ENCODE data around the gene TUBGCP5. TPM values are rescaled to one million over a fixed set of nuclear protein-coding genes. Genes with fewer than 3 reads are reported as not detected.

Gene TUBGCP5
- total RNA-seq, 1 donor from 2014 or later = 14.6 TPM

DNA sequence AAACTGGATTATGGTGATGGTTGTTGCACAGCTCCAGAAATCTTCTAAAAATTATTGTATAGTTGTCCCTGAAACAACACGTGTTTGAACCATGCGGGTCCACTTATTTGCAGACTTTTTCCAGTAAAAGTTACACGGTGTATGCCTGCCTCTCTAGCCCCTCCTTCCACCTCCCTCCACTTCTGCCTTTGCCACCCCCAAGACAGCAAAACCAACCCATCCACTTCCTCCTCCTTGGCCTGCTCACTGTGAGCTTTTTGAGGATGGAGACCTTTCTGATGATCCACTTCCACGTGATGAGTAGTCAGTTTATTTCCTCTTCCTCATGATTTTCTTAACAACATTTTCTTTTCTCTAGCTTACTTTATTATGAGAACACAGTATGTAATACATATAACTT is 64.6 kb downstream of the TUBGCP5 start:
- H3K9me3 Mint-ChIP-seq (ENCODE audit: low read depth) = peaks cover 3% of the 10 kb centered on the region
- H3K36me3 Mint-ChIP-seq (ENCODE audit: low read depth) = no peaks in the 10 kb centered on the region
- peaks cover 13% of the 10 kb centered on the region for H3K4me1 Mint-ChIP-seq (ENCODE audit: low read depth)
- no peak overlapping the region for H3K4me3 Mint-ChIP-seq (ENCODE audit: unreplicated experiment)
- TF ChIP-seq, protein P1, sequence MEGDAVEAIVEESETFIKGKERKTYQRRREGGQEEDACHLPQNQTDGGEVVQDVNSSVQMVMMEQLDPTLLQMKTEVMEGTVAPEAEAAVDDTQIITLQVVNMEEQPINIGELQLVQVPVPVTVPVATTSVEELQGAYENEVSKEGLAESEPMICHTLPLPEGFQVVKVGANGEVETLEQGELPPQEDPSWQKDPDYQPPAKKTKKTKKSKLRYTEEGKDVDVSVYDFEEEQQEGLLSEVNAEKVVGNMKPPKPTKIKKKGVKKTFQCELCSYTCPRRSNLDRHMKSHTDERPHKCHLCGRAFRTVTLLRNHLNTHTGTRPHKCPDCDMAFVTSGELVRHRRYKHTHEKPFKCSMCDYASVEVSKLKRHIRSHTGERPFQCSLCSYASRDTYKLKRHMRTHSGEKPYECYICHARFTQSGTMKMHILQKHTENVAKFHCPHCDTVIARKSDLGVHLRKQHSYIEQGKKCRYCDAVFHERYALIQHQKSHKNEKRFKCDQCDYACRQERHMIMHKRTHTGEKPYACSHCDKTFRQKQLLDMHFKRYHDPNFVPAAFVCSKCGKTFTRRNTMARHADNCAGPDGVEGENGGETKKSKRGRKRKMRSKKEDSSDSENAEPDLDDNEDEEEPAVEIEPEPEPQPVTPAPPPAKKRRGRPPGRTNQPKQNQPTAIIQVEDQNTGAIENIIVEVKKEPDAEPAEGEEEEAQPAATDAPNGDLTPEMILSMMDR (IDR thresholded peaks at IDR 0.05) = no peak
- no peaks in the 10 kb centered on the region for H3K27me3 Mint-ChIP-seq (ENCODE audit: low read depth)
- no peak for DNase-seq (ENCODE audit: low spot score)
- H3K27ac Mint-ChIP-seq (ENCODE audit: unreplicated experiment) = peak overlapping the region; percentile 5

DNA sequence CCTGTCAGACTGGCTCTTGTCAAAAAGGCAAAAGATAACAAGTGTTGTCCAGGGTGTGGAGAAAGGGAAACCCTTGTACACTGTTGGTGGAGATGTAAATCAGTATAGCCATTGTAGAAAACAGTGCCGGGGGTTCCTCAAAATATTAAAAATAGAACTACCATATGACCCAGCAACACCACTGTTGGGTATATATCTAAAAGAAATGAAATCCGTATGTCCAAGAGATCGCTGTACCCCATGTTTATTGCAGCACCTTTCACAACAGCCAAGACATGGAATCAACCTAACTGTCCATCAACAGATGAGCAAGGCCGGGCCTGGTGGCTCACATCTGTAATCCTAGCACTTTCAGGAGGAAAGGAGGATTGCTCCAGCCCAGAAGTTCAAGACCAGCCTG is 65.4 kb downstream of the TUBGCP5 start:
- H3K27me3 Mint-ChIP-seq (ENCODE audit: low read depth) = no peaks in the 10 kb centered on the region
- H3K36me3 Mint-ChIP-seq (ENCODE audit: low read depth) = no peaks in the 10 kb centered on the region
- H3K4me1 Mint-ChIP-seq (ENCODE audit: low read depth) = peaks cover 11% of the 10 kb centered on the region
- peaks cover 7% of the 10 kb centered on the region for H3K9me3 Mint-ChIP-seq (ENCODE audit: low read depth)
- no peak overlapping the region for H3K27ac Mint-ChIP-seq (ENCODE audit: unreplicated experiment)
- TF ChIP-seq, protein P1 (IDR thresholded peaks at IDR 0.05) = no peak
- H3K4me3 Mint-ChIP-seq (ENCODE audit: unreplicated experiment) = no peak overlapping the region
- DNase-seq (ENCODE audit: low spot score) = no peak

DNA sequence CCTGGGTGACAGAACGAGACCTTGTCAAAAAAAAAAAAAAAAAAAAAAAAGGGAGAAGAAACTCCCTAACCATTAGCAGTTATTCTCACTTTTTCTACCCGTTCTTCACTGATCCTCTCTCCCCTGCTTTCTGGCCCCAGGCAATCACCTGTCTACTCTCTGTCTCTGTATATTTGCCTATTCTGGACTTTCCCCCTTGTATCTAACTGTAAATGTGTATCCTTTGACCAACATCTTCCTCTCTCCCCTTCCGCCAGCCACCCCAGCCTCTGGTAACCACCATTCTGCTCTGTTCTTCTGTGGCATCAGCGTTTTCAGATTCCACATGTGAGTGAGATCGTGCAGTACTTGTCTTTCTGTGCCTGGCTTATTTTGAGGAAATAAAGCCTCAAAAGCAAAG is 66.1 kb downstream of the TUBGCP5 start:
- Mint-ChIP-seq H3K4me1 (ENCODE audit: low read depth) (peaks cover 11% of the 10 kb centered on the region), H3K27me3 (ENCODE audit: low read depth) (no peaks in the 10 kb centered on the region), H3K9me3 (ENCODE audit: low read depth) (peaks cover 7% of the 10 kb centered on the region), H3K36me3 (ENCODE audit: low read depth) (no peaks in the 10 kb centered on the region), H3K27ac (ENCODE audit: unreplicated experiment) (no peak overlapping the region), H3K4me3 (ENCODE audit: unreplicated experiment) (no peak overlapping the region)
- DNase-seq (ENCODE audit: low spot score) = no peak
- TF ChIP-seq, protein P1 (IDR thresholded peaks at IDR 0.05) = no peak

DNA sequence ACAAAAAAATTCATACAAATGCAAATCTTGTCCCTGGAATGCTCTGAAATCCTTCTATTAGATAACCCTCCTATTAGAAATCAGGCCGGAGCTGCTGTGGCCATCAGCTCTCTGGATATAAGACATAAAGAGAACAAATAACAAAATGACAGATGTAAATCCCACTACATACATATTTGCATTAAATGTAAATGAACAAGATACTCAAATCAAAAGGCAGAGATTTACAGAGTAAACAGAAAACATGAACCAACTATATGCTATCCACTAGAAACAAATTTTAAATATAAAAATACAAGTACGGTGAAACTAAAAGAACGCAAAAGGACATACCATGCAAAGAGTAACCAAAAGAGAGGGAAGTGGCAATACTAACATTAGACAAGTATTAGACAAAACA is 69.9 kb downstream of the TUBGCP5 start:
- Mint-ChIP-seq H3K9me3 (ENCODE audit: low read depth) (peaks cover 7% of the 10 kb centered on the region), H3K36me3 (ENCODE audit: low read depth) (no peaks in the 10 kb centered on the region), H3K4me3 (ENCODE audit: unreplicated experiment) (no peak overlapping the region), H3K27ac (ENCODE audit: unreplicated experiment) (no peak overlapping the region), H3K27me3 (ENCODE audit: low read depth) (no peaks in the 10 kb centered on the region), H3K4me1 (ENCODE audit: low read depth) (peaks cover 28% of the 10 kb centered on the region)
- TF ChIP-seq, protein P1 (IDR thresholded peaks at IDR 0.05) = no peak
- DNase-seq (ENCODE audit: low spot score) = no peak

DNA sequence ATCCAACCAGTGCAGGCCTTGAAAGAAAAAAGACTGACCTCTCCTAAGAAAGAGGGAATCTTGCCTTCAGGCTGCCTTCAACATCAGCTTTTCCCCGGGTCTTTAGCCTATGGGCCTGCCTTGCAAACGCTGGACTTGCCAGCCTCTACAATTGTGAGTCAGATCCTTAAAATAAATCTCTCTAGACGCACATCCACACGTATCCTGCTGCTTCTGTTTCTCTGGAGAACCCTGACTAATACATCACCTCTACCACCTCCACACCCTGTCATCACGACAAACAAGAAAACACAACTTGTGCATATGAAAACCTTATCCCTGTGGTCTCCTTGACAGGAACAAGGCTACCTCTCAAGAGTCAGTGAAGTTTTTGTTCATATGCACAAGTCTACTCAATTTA is 71.0 kb downstream of the TUBGCP5 start:
- peaks cover 7% of the 10 kb centered on the region for H3K9me3 Mint-ChIP-seq (ENCODE audit: low read depth)
- no peaks in the 10 kb centered on the region for H3K36me3 Mint-ChIP-seq (ENCODE audit: low read depth)
- no peaks in the 10 kb centered on the region for H3K27me3 Mint-ChIP-seq (ENCODE audit: low read depth)
- no peak overlapping the region for H3K4me3 Mint-ChIP-seq (ENCODE audit: unreplicated experiment)
- peaks cover 39% of the 10 kb centered on the region for H3K4me1 Mint-ChIP-seq (ENCODE audit: low read depth)
- peak overlapping the region; percentile 81 for H3K27ac Mint-ChIP-seq (ENCODE audit: unreplicated experiment)
- DNase-seq (ENCODE audit: low spot score) = no peak
- TF ChIP-seq, protein P1 (IDR thresholded peaks at IDR 0.05) = no peak

Data from chondrocyte (in vitro differentiated cells).